Stomach (tissue), 4 donors: ENCODE measurements around the gene CD36.

Experiments
- EP300 ChIP-seq: sonication (generic); formaldehyde crosslinking; IDR thresholded peaks from one replicate; pipeline ENCODE4 v1.6.1; 2017; ENCODE audit warnings: antibody characterized with exemption
- POLR2A ChIP-seq, 4 donors: fragments of 450-650 bp; IDR thresholded peaks; one replicate each; pipeline ENCODE4 v1.6.1; 2016; ENCODE audit warnings: antibody characterized with exemption in 4 of 4, control low read depth in 2 of 4, mild to moderate bottlenecking in 1 of 4, moderate library complexity in 1 of 4
- POLR2AphosphoS5 ChIP-seq, 3 donors: sonication (generic); formaldehyde crosslinking; IDR thresholded peaks; one replicate each; pipeline ENCODE4 v1.6.1; 2016; ENCODE audit warnings: antibody characterized with exemption in 3 of 3
- TF ChIP-seq, protein P1 (sequence below), 7 experiments: fragments of 450-650 bp in 4 of 7; fragments of 200-600 bp in 3 of 7; sonication (generic) in 3 of 7; IDR thresholded peaks; one replicate each; pipeline ENCODE4 v1.5.1; 2016 to 2019; ENCODE audit warnings: antibody characterized with exemption in 7 of 7, control low read depth in 2 of 7, mild to moderate bottlenecking in 1 of 7

- TF ChIP-seq, protein P1, sequence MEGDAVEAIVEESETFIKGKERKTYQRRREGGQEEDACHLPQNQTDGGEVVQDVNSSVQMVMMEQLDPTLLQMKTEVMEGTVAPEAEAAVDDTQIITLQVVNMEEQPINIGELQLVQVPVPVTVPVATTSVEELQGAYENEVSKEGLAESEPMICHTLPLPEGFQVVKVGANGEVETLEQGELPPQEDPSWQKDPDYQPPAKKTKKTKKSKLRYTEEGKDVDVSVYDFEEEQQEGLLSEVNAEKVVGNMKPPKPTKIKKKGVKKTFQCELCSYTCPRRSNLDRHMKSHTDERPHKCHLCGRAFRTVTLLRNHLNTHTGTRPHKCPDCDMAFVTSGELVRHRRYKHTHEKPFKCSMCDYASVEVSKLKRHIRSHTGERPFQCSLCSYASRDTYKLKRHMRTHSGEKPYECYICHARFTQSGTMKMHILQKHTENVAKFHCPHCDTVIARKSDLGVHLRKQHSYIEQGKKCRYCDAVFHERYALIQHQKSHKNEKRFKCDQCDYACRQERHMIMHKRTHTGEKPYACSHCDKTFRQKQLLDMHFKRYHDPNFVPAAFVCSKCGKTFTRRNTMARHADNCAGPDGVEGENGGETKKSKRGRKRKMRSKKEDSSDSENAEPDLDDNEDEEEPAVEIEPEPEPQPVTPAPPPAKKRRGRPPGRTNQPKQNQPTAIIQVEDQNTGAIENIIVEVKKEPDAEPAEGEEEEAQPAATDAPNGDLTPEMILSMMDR (IDR thresholded peaks at IDR 0.05) = no peak
- TF ChIP-seq POLR2A (IDR thresholded peaks at IDR 0.05) (no peak), POLR2AphosphoS5 (IDR thresholded peaks at IDR 0.05) (no peak), EP300 (no peak)
These were observed 44.4 kb upstream of the CD36 start for GRCh38 chr7:80593869-80594586.
